Uterus (tissue), 2 donors: ENCODE data around the gene PRSS36.

Experiments used
- POLR2A ChIP-seq, 2 donors: fragments of 450-650 bp; IDR thresholded peaks; one replicate each; pipeline ENCODE4 v1.6.1; 2016; ENCODE audit warnings: antibody characterized with exemption in 2 of 2, mild to moderate bottlenecking in 1 of 2, moderate library complexity in 1 of 2
- TF ChIP-seq, protein P1 (sequence below), 4 experiments: fragments of 200-600 bp in 2 of 4; fragments of 450-650 bp in 2 of 4; sonication (generic) in 2 of 4; IDR thresholded peaks; one replicate each; pipeline ENCODE4 v1.5.1; 2016 to 2019; ENCODE audit warnings: antibody characterized with exemption in 4 of 4, mild to moderate bottlenecking in 2 of 4, moderate library complexity in 1 of 4

DNA sequence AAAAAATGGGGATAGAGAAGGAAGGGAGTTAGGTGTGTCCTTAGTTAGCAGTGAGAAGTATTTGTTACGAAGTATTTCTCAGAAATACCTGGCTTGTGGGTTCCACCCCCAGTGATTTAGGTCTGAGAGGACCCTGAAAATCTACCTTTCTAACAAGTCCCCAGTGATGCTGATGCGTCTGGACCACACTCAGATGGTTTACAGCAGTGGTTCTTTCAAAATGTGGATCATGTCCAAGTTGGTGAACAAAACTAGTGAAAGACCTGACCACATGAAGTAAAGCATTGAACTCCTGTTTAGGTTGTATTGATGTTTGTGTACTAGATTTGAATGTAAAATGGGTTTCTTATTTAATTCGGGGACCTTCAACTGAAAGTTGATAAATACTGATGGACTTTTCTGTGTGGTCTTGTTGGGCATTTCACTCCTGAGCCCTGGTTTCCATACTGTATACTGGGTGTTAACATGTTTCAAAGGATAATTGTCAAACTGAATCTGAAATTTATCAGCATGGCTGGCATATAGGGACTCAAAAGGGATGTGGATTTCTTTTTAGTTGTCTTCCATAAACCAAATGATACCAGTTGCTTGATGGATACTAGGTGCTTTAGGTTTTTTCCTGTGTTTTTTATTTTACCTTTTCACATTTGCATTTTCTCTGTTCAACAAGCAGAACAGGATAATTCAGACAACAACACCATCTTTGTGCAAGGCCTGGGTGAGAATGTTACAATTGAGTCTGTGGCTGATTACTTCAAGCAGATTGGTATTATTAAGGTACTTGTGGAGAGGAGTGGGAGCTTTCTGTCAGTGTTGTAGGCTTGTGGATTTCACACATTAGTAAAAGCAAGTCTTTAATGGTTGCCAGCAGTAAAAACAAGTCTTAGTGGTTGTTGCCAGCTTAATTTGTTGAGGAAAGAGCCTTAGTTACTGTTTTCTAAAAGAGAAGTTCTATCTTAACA, 38.9 kb upstream of the PRSS36 start:
- TF ChIP-seq, protein P1, sequence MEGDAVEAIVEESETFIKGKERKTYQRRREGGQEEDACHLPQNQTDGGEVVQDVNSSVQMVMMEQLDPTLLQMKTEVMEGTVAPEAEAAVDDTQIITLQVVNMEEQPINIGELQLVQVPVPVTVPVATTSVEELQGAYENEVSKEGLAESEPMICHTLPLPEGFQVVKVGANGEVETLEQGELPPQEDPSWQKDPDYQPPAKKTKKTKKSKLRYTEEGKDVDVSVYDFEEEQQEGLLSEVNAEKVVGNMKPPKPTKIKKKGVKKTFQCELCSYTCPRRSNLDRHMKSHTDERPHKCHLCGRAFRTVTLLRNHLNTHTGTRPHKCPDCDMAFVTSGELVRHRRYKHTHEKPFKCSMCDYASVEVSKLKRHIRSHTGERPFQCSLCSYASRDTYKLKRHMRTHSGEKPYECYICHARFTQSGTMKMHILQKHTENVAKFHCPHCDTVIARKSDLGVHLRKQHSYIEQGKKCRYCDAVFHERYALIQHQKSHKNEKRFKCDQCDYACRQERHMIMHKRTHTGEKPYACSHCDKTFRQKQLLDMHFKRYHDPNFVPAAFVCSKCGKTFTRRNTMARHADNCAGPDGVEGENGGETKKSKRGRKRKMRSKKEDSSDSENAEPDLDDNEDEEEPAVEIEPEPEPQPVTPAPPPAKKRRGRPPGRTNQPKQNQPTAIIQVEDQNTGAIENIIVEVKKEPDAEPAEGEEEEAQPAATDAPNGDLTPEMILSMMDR (IDR thresholded peaks at IDR 0.05), result no peak
- no peak for TF ChIP-seq POLR2A (IDR thresholded peaks at IDR 0.05)
